ENCODE measurements around the gene CHCHD3.

- TF ChIP-seq ZNF274 (IDR thresholded peaks at IDR 0.05; ENCODE audit: low read depth, low read length) (no peak), YY1 (IDR thresholded peaks at IDR 0.05; ENCODE audit: insufficient read depth, insufficient read length) (no peak)
Observed at GRCh38 chr7:133095119-133095671, 13.3 kb upstream of the CHCHD3 start.

Measured in NT2/D1 (cell line).